GM20000 (cell line): ENCODE measurements around the gene KCNJ3.

Experiments used
- DNase-seq: peaks from one replicate; pipeline ENCODE4 v3.0.0; 2012; ENCODE audit warnings: low spot score
- TF ChIP-seq, protein P1 (sequence below): IDR thresholded peaks from 2 replicates; pipeline ENCODE4 v1.5.1; 2012; ENCODE audit warnings: mild to moderate bottlenecking, control low read depth; ENCODE audit errors: extremely low read depth, missing control alignments

The KCNJ3 gene

DNA sequence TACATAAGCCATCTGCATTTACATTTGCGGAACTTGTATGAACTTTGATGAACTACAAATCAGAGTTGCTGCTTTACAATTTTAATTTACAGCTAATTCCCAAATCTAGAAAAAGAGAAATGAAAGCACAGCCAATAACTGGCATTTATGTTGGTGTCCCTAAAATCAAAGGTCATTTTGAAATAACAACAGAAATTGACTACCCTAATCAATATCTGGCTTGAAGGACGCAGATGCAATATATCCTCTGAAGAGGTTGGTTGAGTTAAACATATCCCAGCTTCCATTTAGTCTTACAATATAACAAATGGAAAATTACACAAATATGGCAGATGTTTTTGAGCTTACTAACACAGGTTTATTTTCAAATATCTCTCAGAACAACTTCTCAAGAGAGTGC is 177.5 kb downstream of the KCNJ3 start:
- TF ChIP-seq, protein P1, sequence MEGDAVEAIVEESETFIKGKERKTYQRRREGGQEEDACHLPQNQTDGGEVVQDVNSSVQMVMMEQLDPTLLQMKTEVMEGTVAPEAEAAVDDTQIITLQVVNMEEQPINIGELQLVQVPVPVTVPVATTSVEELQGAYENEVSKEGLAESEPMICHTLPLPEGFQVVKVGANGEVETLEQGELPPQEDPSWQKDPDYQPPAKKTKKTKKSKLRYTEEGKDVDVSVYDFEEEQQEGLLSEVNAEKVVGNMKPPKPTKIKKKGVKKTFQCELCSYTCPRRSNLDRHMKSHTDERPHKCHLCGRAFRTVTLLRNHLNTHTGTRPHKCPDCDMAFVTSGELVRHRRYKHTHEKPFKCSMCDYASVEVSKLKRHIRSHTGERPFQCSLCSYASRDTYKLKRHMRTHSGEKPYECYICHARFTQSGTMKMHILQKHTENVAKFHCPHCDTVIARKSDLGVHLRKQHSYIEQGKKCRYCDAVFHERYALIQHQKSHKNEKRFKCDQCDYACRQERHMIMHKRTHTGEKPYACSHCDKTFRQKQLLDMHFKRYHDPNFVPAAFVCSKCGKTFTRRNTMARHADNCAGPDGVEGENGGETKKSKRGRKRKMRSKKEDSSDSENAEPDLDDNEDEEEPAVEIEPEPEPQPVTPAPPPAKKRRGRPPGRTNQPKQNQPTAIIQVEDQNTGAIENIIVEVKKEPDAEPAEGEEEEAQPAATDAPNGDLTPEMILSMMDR: no peak
- no peak for DNase-seq

DNA sequence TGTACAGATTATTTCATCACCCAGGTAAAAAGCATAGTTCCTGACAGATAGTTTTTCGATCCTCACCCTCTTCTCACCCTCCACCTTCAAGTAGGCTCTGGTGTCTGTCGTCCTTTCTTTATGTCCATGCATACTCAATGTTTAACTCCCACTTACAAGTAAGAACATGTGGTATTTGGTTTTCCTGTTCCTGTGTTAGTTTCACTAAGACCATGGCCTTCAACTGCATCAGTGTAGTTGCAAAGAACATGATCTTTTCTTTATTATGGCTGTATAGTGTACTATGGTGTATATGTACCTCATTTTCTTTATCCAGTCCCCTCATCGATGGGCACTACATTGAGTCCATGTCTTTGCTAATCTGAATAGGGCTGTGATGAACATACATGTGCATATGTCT is 184.2 kb downstream of the KCNJ3 start:
- no peak for DNase-seq
- TF ChIP-seq, protein P1: no peak

DNA sequence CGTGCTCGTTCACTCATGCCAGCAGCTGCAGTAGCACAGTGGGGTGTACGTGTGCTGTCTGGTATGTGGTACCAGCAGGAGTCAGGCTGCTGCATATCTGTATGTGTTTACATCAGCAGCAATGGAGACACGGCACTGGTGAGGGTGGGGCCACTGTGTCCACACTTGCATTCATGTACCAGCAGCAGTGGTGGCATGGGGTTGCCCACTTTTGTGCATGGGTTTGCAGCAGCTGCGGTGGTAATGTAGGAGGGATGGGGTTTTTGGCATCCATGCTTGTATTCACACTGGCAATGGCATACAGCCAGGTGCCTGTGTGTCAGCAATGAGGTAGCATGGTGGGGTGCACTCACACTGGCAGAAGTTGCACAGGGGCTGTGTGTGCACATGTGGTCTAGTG is 187.8 kb downstream of the KCNJ3 start:
- TF ChIP-seq, protein P1: no peak
- no peak for DNase-seq

DNA sequence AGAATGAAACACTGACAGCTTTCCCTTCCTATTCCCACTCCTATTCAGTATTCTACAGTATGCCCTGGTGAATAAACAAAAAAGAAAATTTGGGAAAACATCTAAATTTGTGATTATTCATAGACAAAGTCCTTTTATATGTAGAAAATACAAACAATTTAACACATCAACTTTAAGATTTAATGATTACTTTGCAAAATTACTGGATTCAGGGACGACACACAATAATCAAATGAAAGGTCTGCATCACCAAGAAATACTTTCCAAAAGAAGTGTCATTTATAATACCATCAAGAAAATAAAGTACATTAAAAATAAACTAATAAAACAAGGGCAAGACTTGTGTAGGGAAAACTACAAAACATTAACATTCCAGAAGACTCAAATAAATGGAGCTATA is 199.8 kb downstream of the KCNJ3 start:
- TF ChIP-seq, protein P1: no peak
- no peak for DNase-seq

DNA sequence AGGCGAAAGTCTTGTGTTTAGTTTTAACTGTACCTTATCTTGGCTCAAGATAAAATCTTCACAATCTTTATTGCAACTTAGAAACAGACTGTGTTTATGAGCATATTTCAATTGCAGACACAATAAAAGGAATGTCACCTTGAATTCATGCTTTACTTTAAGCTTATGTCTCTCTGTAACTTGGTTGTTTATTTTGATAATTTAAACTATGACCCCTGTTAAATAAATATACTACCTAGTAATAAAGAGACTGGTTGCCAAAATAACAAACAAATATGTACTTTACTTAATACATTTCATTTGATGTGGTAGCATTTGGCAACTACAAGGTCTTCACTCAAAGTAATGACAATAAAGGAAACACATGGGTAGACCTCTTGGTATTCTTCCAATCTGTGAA is 202.6 kb downstream of the KCNJ3 start:
- DNase-seq: no peak
- TF ChIP-seq, protein P1: no peak
